NCI-H345 (cell line): ENCODE data around the gene SH2D3A.
"Not testable (repeated sequence)": the region's sequence is repeated elsewhere in the genome, so short reads cannot be mapped to it uniquely, and the experiment has no call there.

Experiments
- DNase-seq: peaks from one replicate; lab custom pipeline; 2025; lab: John Stamatoyannopoulos, UW

The SH2D3A gene

DNA sequence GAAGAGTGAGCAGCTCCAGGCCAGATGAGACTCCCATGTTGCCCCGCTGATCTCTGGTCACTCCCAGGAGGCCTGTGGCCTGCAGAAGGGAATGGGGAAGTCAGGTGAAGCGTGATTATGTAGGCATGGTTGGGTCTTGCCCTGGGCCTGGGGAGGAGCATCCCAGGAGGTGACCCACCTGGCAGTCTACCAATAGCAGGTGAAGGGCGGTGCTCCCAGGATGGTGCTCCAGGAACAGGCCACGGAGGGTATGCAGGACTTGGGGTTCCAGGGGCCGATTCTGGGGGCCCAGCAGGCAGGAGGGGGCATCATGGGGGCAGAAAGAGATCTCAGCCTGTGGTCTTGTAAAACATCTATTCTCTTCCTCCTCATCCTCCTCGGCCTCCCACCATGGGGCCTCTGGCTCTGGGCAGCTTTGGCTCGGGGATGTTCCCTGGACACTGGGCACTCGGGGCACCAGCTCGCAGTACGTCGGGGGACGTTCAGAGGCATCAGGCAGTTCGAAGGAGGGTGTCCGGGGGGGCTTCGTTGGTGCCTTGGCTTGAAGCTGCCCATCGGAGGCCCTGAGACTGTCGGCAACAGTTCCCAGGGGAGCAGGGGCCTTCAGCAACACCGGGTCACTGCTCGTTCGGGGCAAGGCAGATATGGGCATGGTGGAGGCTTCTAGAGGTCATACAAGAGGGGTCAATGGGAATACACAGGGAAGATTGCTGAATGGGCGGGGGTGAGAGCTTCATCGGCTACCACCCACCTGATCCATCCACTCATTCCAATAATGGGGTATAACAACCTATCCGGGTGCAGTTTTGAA, 12.4 kb downstream of the SH2D3A start:
- no peak for DNase-seq

DNA sequence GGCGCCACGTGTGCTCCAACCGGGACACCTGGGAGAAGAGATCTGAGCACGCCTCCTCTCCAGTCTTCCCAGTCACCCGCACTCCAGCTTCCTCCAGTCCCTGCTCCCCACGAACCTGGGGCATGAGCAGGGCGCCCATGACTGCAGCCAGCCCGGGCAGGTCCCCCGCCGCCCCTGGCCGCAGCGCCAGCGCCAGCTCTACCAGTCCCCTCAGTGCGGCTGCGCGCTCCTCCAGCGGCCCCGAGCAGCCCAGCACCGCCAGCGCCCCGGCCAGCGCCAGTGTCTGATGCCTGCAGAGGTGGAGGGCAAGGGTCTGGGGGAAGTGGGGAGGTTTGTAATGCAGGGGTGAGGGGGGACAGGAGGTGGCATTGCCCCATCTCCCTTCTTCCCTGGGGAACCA, 13.1 kb downstream of the SH2D3A start:
- no peak for DNase-seq

DNA sequence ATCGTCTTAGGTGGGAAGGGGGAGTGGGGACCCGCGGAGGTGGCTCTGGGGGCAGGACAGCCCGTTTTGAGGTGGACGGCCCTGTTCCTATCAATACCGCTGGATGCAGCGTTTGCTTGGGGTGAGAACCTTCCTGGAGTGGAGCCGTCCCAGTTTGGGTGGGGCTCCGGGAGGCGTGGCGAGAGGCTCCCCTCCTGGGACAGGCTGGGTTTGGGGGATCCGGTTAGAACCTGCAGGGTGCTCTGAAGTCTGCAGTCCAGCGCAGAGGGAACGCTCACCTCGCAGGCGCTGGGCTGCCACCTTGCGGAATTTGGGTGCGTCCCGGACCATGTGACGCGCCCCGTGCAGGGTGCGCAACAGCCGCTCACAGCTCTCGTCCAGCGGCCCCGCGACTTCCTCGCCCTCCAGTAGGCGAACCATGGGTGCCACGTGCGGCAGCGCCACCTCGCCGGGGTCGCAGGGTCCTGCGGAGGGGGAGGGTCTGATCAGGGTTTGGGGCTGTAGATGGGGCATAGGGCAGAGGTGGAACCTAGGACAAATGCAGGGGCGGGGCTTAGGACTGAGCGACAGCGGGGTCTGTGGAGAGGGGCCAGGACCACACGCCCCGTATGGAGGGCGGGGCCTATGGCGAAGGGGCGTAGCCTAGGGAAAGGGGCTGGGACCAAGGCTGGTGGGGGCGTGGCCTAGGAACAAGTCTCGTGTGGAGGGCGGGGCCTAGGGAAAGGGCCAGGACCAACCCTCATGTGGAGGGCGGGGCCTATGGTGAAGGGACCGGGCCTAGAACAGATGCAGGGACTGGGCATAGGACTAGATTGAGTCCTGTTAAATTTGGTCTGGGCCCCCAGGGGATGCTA, 13.8 kb downstream of the SH2D3A start:
- DNase-seq: no peak

DNA sequence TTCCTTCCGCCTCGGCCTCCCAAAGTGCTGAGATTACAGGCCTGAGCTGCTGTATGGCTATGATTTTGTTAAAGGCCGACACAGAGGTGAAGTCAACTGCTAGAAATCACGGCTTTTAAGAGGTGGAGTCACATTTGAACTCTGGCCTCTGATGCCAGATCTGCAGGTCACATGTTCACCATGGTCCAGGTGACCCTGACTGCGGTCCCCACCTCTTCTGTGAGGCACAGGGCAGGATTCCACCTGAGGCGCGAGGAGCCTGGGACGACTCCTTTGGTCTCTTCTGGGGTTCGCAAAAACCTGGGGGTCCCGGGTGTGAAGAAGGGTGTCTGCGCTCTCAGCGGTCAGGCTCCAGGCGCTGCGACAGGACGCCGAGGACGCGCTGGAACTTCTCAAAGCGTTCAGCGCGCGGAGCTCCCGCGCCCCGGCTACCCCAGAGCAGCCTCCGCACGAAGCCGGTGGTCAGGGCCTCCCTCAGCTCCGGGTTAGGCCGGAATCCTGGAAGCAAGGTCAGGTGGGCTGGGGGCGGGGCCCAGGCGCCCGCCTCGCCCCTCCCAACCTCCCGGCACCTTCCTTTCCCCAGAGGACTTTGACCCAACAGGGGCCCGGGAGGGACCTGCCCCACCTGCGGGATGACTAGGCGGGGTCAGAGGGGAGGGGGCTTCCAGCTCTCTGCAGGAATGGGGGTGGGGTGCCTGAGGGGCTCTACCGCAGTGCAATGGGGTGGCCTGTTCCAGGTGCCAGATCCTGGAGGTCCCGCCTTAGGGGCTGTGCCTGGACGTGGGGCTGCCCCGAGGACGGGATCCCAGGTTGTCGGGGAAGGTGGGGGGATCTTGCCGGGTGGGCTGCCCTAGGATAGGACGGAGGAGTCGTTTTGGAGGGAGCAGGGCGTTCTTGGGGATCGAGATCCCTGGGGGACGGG, 14.7 kb downstream of the SH2D3A start:
- DNase-seq: no peak

DNA sequence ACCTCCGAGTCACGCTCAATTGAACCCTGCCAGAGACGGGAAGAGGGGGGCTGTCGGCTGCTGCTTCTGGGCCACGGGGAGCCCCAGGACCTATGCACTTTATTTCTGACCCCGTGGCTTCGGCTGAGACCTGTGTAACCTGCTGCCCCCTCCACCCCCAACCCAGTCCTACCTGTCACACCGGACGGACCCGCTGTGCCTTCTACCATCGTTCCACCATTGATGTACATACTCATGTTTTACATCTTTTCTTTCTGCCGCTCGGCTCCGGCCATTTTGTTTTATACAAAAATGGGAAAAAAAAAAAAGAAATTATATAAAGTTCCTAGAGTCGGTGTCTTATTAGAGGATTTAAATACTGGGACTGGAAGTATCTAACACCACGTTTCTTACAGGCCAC, 16.0 kb downstream of the SH2D3A start:
- DNase-seq: no peak

DNA sequence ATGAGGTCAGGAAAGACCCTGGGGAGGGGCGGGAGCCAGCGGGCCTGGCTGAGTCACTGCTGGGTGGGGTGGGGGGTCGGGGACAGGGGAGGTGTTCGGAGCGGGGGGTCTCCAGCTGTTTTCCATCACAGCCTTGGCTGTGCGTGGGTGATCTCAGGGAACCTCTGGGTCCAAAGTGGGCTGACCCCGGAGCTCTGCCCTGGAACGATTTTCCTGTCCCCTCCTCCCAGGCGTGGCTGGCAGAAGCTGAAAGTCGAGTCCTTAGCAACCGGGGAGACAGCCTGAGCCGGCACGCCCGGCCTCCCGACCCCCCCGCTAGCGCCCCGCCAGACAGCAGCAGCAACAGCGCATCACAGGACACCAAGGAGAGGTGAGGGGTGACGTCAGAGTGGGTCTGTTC, 17.2 kb downstream of the SH2D3A start:
- no peak for DNase-seq

DNA sequence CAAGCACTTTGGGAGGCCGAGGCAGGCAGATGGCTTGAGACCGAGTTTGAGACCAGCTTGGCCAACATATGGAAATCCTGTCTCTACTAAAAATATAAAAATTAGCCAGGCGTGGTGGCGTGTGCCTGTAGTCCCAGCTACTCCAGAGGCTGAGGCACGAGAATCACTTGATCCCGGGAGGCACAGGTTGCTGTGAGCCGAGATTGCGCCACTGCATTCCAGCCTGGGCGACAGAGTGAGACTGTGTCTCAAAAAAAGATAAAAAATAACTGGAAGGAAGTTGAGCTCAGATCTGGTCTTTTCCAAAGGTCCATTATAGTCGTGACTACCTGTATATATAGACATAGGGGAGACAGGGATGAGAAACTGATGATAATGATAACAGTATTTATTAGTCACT, 18.7 kb downstream of the SH2D3A start:
- not testable (repeated sequence) for DNase-seq

DNA sequence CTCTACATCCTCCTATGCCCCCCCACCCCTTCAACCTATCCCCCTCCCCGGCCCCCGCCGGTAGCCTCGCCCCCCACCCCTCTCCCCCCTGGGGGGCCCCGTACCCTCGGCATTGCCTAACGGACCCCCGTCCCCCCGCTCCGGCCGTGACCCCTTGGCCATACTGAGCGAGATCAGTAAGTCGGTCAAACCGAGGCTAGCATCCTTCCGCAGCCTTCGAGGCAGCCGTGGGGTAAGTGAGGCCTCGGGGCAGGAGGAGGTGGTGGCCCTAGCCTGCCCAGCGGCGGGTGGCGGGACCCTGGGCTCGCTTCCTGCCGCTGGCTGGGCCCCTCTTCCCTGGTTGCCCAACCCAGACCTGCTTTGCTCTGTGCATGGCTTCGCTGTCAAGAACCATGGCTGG, 21.3 kb downstream of the SH2D3A start:
- no peak for DNase-seq

DNA sequence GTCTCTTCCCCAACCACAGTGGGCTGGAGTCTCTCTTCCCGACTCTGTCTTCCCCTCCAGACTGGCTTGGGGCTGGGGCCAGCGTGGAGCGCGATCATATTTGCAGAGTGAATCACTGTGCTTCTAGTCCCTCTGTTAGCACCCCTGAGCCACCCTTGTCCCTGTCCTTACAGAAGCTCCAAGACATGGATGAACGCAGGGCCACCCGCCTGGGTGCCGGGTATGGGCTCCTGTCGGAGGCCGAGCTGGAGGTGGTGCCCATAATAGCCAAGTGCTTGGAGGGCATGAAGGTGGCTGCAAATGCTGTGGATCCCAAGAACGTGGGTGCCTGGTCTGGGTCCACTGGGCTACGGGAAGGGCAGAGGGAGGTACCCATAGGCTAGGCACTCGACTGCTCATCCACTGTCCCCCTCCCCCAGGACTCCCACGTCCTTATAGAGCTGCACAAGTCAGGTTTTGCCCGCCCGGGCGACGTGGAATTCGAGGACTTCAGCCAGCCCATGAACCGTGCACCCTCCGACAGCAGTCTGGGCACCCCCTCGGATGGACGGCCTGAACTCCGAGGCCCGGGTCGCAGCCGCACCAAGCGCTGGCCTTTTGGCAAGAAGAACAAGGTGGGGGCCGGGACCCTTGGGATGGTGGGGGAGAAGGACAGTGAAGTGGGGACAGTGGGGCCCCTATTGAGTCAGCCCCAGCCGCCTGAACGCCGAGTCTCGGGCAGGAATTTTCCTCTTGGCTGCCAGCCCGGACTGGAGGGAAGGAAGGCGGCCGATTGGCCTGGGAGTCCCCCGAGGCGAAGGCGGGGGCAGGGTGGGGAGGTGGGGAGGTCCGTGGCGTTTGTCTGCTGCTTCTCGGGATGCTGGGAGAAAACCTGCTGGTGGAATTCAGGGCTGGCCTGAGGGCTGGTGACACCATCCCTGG, 22.6 kb downstream of the SH2D3A start:
- DNase-seq: peak; percentile 58

DNA sequence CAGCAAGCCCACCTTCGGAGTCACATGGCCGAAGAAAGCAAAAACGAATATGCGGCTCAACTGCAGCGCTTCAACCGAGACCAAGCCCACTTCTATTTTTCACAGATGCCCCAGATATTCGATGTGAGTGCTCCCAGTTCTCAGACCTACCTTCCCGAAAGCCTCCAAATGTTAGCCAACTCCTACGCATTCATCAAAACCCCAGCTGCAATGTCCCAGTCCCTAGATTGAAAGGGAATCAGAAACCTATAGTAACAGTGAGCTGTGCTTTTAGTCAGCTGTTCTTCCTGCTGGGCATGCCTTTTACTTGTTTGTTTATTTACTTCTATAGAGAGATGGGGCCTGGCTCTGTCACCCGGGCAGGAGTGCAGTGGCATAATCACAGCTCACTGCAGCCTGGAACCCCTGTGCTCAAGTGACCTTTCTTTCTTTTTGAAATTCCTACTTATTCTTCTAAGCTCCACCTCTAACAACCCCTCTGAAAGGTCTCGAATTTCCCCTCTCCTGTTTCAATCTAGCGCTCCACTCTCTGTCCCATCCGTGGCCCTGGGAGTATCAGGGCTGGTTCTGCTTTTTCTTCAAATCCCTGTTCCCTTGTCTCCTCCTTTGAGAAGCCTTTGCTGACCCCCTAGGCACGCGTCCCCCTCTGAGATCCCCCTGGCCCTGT, 23.4 kb downstream of the SH2D3A start:
- DNase-seq: no peak

DNA sequence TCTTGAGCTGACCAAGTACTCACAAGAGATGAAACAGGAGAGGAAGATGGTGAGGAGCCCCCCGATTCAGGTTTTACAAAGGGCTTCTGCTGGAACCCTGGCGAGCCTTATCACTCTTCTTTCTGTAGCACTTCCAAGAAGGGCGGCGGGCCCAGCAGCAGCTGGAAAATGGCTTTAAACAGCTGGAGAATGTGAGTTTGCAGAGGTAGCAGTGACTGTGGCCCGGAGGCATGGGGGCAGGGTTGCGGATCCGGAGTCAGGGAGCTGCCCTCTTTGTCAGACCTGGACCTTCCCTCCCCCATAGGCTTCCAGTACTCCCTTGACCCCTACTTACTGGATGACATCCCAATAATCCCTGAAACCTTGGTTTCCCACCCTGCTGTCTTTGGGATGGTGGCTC, 24.2 kb downstream of the SH2D3A start:
- DNase-seq: no peak

DNA sequence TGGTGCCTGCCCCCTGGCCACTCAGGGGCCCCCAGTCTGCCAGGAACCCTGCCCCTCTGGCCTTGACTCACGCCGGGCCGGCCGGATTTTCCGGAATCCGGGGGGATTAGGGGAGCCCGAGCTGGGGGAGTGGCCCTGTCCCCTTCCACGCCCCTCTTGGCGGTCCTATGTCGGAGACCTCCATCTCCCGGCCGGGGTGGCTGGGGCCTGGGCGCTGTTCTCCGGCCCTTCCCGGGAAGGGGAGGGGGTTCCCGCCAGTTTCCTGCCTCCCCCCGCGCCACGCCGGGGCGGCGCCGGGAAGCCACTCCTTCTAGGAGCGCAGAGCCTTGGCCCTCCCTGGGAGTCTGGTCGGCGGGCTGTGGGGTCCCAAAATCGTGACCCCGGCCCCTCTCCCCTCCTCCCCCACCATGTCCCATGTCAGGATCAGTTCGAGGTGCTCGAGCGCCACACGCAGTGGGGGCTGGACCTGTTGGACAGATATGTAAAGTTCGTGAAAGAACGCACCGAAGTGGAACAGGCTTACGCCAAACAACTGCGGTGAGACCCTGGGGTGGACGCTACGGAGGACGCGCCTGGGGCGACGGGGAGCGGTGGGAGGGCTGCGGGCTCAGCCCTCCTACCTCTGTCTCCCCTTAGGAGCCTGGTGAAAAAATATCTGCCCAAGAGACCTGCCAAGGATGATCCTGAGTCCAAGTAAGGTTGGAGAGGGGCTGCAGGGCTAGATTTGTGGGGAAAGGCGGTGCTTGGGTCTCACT, 26.5 kb downstream of the SH2D3A start:
- DNase-seq: peak; percentile 16

DNA sequence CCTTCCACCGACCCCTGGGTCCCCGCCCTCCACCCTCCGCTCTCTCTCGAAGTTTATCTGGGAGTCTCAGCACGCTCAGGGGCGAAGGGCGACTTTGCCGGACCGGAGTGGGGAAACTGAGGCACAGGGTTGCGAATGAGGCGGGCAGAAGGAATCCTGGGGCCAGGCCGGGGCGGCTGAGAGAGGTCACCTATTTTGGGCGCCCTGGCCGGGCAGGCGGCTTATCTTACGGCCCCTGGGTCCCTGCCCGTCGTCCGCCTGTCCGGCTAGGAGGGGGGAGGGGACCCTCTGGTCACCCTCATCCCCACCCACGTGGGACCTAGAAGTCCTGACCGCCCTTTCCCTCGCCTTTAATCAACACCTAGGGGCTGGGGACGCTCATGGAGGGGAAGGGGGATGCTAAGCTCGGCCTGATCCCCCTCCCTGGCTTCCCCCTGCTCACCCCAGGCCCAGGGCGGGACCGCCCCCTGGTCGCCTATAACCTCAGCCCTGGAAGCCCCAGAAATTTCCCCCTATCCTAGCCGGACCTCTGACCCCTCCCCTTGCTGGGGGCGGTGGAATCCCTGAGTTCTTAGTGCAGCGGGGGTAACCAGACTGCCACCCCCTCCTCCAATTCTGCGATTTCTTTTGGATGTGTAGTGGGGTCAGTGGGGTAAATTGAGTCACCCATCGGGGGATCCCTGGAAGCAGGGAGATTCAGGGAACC, 27.2 kb downstream of the SH2D3A start:
- no peak for DNase-seq

DNA sequence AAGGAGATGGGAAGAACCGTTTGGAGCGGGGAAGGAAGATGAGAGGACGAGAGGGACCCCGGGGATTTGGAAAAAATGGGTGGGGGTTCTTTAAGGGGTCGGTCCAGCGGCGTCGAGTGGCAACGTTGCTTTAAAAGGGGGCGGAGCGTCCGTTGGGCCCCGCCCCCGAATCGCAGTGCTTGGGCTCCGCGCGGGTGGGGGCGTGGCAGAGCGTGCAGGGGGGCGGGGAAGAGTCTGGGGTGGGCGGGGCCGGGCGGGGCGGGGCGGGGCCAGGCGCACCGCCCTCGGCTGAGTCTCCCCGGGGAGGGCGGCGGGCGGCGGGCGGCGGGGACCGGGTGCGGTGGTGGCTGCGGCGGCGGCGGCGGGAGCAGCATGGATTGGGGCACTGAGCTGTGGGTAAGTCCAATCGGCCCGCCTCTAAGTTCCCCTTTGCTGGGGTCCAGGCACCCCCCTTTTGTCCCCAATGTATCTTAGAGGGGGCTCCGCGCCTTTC, 27.8 kb downstream of the SH2D3A start, which contains the start of gene TRIP10:
TRIP10 (plus strand) TSS at position 291 of the 493 bp plus-strand sequence; CDS start at position 373, 82 bp downstream.
- peak; percentile 75 for DNase-seq

DNA sequence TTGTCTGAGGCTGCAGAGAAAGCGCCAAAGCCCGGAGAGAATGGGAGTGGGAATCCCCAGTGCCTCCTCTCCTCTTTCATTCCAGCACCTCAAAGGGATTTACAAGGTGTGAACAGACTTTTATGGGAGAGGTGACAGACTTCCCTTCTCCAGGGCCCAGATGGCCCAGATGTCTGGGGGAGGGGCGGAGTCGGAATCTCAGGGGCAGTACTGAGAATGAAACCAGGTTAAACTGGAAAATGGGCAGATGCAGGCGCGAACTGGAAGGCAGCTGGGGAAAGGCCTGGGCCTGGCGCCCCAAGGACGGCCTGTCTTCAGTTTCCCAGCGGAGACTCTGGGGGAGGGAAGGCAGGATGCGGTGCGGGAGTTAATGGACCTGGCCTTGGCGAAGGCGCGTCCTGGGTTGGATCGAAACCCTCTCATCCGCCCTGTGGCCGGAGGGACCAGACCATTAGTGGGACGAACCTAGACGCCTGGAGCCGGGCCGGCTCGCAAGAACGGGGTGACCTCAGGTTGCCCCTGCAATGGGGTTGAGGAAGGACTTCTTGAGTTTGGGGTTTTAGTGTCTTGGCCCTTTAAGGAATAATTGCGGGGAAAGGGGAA, 28.3 kb downstream of the SH2D3A start:
- no peak for DNase-seq

DNA sequence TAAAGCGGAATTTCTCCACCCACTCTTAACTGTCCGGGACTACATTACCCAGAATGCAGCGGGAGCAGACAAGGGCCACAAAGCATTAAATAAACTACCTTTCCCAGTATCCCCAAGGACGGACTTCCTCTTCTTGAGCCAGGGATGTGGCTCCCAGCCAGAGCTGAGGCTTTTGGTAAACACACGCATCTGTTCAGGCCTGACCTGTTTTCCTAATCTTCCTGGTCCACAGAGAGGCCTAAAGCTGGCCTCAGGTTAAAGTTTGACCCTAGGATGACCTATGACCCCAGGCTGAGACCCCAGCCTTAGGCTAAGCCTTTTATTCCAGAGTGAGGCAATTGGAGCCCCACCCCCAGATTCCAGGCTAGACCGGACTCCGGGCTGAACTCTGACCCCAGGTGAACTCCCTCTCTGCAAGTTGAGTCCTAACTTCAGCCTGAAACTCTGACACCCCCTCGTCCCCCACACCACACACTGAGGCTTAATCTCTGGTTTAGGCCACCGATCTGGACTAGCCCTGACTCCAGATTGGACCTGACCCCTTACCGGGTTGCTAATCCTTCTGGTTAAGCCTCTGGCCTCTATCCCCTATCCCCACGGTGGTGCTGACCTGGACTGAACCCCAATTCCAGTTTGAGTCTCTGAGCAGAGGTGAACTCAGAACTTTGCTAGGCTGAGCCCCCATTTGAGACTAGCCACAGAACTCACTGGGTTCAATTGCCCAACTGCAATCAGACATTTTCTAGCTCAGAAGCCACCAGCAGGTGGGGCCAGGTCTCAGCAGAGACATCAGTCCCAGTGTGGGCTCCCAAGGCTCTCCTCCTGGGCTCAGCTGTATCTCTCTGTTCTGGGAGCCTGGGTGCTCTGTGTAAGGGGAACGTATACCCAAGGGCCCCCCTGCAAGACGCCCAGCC, 29.1 kb downstream of the SH2D3A start:
- DNase-seq: peak; percentile 81

DNA sequence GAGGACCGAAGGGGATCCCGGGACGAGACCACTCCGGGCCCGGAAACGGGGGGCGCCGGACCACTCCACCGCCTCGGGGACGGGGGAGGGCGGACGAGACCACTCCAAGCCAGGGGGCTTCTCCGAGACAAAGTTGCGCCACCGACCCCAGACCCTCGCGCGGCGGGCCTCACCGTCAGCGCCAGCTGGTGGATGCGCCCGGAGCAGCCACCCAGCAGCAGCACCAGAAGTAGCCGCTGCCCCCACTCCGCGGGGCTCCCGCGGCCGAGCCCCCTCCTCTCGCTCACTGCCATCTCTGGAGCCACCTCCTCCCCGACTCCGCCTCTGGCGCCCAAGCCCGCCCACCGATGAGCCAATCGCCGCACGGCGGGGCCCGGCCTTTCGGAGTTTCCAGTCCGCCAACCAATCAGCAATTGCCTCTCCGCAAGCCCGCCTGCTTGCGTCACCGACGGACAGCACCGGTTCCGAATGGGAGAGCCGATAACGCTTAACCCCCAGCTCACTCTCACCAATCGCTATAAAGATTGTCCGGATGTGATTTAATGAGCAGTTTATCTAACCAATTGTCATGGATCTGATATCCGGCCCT, 29.9 kb downstream of the SH2D3A start, which contains the start of gene GPR108:
GPR108 (minus strand) TSS at position 297 of the 589 bp plus-strand sequence; CDS start at position 293, 4 bp downstream.
- peak; percentile 100 for DNase-seq
